GM21528 (cell line): Measurements from ENCODE around the gene OTOG.

Experiments used
- ATAC-seq: cut with Tn5 transposase; IDR thresholded peaks from one replicate; pipeline ENCODE4 v1.9.1; 2021; ENCODE audit warnings: mild to moderate bottlenecking, moderate library complexity; ENCODE audit not compliant: unreplicated experiment, low FRiP score

OTOG gene

GRCh38 chr11:17558025-17558780 is 11.1 kb downstream of the OTOG start:
- ATAC-seq, result no peak

- ATAC-seq, result no peak
Measured at GRCh38 chr11:17558916-17559315, 11.9 kb downstream of the OTOG start.

- no peak for ATAC-seq
Measured at GRCh38 chr11:17559341-17560087, 12.5 kb downstream of the OTOG start.

- ATAC-seq, result no peak
Measured at GRCh38 chr11:17560281-17561110, 13.4 kb downstream of the OTOG start.

GRCh38 chr11:17561111-17561415 is 14.0 kb downstream of the OTOG start:
- ATAC-seq, result no peak

GRCh38 chr11:17561526-17561925 is 14.5 kb downstream of the OTOG start:
- ATAC-seq, result no peak

GRCh38 chr11:17563231-17563646 is 16.2 kb downstream of the OTOG start:
- ATAC-seq, result no peak

GRCh38 chr11:17563961-17564686 is 17.1 kb downstream of the OTOG start:
- no peak for ATAC-seq

- ATAC-seq, result no peak
Measured at GRCh38 chr11:17564687-17565042, 17.6 kb downstream of the OTOG start.

GRCh38 chr11:17568944-17569343 is 21.9 kb downstream of the OTOG start:
- no peak for ATAC-seq

- ATAC-seq, result no peak
Measured at GRCh38 chr11:17570034-17570433, 23.0 kb downstream of the OTOG start.

- no peak for ATAC-seq
Measured at GRCh38 chr11:17571431-17572358, 24.6 kb downstream of the OTOG start.

- no peak for ATAC-seq
Measured at GRCh38 chr11:17572359-17572690, 25.3 kb downstream of the OTOG start.

- no peak for ATAC-seq
Measured at GRCh38 chr11:17572791-17573460, 25.9 kb downstream of the OTOG start.

GRCh38 chr11:17573526-17573925 is 26.5 kb downstream of the OTOG start:
- ATAC-seq, result no peak

GRCh38 chr11:17574141-17575091 is 27.4 kb downstream of the OTOG start:
- ATAC-seq, result no peak

GRCh38 chr11:17575431-17576425 is 28.7 kb downstream of the OTOG start:
- ATAC-seq, result no peak
